ENCODE measurements around the gene PDE11A.

PDE11A gene

DNA sequence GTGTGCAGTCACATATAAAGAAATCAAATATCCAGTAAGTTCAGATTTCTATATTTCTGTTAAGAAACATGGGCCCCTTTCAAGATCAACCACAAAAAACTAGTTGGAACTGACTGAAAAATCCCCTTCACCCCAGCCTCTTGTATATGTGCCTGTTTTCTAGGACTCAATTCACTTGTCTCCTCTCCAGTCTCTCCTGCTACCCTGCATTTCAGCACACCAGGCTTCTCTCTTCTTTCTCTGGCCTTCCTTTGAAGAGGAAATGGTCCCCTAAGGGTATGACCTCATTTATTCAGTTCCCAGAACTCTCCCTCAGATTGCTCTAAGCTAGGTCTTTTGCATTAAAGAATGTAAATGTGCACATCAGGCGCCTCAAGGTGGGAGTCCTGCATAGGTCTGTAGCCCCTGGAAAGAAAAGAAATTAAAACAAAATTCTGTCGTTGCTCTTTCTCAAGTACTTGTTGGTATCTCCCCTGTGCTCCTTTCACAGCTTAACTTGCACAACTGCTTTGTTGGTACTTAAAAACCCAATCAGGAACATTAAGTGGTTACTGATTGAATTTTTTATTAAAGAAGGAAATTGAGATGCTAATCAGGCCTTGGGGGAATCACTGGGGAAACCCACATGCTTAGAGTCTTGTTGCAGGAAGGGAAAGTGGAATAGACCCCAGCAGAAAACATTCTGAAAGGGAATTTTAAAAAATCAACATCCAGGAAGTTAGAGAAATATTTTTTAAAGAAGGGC, 401.6 kb downstream of the PDE11A start:
- DNase-seq (ENCODE audit: low read depth in 2 of 2): no peak

DNA sequence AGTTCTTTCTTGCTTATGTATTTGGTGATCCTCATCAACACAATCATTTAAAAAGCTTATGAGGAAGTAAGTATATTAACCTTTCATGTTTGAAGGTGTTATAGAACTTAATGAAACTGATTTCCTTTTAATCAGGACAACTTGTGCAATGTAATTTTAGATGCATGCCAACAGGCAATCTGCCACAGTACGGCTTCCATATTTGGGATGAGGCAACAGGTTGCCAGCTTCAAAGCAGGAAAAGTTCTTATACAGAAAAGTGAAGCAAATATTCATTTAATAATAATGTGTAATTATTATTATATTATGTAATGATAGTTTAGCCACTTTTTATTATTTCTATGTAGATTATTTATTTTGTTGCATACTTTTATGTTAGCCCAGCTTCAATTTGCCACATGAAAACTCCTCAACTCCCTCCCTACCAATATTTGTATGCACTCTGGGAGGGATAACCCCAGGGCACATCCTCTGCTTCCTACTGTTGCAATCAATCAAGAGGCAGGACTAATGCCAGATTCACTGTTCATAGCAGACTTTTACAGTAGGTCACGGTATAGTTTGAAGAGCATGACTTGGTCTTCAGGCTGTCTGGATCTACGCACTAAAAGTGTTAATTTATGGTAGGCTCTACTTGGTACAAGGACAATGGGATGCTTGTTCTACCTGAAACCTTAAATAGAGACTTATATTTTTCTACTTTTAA, 402.8 kb downstream of the PDE11A start:
- no peak for DNase-seq (ENCODE audit: low read depth in 2 of 2)

DNA sequence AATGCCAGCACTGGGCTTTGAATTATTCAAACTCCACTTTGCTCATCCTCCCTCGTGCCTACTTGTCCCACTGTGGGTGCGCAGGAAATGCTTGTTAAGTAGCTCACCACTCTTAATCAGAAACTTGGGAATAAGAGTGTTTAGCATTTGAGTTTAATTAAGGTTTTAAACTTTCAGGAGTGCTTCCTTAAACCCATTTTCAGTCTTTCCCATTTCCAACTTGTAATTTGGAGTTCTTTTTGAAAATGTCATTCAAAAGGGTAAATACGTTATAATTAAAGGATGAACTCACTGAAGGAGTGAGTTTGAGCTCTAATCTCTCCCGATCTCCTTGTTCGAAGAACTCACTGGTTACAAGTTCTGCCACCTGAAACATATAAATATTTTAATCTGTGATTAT, 403.4 kb downstream of the PDE11A start:
- no peak for DNase-seq (ENCODE audit: low read depth in 2 of 2)

DNA sequence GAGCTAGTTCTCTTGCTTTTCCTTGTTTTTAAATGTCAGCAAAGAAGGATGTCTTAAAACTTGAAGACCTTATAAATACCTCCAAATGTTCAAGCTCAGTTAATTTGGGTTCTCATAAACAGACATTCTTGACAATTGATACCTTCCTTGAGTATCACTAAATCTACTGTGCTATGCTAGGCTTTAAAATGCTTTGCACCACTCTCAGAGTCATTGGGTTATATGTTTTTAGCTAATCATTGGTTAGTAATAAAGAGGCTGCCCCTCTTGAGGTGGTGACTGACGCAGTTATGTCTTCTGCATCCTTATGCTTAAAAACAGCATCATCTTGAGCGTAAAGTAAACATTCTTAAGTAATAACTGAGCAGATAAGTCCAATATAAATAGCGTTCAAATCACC, 404.0 kb downstream of the PDE11A start:
- DNase-seq (ENCODE audit: low read depth in 2 of 2): no peak

DNA sequence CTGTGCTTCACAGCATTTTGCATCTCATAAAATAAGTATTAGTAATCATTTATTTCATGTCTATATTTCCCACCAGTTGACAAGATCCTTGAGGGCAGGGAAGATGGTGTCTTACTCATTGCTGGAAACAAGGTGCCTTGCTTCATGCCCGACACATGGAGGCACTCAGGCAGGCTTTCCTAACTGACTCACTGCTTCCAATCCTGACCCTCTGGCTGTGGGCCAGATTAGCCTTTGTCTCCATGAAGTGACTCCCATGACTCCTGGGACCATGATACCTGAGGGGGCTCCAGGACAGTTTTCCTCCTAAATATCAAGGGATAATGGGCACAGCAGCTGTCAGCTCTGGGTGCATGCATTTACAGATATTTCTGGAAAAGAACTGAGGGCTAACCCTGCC, 405.0 kb downstream of the PDE11A start:
- DNase-seq (ENCODE audit: low read depth in 2 of 2): no peak

DNA sequence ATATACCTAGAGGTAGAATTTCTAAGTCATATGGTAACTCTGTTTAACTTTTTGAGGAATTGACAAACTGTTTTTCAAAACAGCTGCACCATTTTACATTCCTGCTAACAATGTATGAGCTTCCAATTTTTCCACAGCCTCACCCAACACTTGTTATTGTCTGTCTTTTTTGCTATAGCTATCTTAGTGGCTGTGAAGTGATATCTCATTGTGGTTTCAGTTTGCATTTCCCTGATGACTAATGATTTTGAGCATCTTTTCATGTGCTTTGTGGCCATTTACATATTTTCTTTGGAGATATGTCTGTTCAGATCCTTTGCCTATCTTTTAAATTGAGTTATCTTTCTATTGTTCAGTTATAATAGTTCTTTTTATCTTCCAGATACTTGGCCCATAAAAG, 406.2 kb downstream of the PDE11A start:
- no peak for DNase-seq (ENCODE audit: low read depth in 2 of 2)

DNA sequence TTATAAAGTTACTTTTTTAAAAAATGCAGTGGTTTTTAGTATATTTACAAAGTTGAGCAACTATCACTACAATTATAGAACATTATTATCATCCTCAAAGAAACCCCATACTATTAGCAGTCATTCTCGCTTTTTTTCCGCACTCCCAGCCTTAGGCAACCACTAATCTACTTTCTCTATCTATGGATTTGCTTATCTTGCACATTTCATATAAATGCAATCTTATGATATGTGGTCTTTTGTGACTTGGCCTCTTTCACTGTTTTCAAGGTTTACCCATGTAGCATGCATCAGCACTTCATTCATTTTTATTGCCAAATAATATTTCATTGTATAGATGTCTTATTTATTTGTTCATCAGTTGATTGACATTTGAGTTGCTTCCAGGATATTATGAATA, 406.6 kb downstream of the PDE11A start:
- no peak for DNase-seq (ENCODE audit: low read depth in 2 of 2)

DNA sequence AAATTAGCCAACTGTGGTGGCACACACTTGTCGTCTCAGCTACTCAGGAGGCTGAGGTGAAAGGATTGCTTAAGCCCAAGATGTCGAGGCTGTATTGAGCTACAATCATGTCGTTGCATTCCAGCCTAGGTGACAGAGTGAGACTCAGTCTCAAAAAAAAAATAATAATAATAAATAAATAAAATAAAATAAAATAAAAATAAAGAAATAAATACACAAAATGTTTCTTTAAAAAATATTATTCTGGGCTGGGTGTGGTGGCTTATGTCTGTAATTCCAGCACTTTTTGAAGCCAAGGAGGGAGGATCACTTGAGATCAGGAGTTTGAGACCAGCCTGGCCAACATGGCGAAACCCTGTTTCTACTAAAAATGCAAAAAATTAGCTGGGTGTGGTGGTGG, 407.2 kb downstream of the PDE11A start:
- no peak for DNase-seq (ENCODE audit: low read depth in 2 of 2)

DNA sequence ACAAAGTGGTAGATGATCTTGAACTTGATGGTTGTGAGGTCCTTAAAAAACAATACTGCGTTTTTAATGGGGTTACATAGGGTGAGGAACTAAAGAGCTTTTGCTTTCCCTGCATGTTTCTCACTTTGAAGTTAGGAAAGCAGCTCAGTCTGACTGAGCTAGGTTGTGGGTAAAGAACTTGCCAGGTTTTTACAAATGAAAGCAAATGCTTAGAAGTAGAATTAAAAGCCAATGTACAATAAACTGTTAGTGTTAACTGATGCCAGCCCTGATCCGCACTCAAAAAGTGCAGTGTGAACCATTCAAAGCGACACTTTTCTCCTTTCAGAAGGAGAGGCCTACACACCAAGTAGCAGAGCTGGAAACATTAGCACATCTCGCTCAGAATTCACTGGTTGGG, 409.7 kb downstream of the PDE11A start:
- DNase-seq (ENCODE audit: low read depth in 2 of 2): no peak

DNA sequence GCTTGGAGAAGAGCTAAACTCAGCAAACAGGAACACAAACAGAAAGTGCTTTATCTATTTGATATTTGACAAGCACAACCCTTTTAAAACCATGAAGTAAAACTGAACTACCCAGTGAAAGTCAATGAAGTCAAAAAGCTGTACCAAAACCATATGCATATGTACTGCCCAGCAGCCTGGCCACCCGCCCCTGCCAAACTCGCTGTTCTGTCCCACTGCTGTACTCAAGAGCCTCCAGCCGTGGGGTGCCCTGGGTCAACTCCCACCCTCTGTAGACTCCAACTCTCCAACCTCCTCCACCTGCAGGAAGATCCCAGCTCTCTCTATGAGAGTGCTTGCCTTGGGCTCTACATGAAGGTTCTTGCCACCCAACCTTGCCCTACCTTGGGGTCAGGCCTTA, 411.8 kb downstream of the PDE11A start:
- no peak for DNase-seq (ENCODE audit: low read depth in 2 of 2)

DNA sequence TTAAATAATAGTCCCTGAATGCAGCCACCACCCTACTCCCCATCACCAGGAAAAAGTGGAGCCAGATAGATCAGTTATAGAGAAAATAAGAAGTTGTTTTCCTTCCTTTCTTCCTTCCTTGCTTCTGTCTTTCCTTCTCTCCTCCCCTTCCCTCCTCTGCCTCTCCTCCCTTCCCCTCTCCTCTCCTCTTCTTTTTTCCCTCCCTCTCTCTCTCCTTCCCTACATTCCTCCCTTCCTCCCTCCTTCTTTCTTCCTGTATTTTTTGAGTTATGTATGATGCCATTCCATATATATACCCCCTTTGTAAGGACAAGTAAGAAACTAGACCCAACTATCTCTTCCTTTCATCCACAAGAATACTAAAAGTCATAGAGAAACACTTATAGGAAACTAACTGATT, 414.3 kb downstream of the PDE11A start:
- no peak for DNase-seq (ENCODE audit: low read depth in 2 of 2)

DNA sequence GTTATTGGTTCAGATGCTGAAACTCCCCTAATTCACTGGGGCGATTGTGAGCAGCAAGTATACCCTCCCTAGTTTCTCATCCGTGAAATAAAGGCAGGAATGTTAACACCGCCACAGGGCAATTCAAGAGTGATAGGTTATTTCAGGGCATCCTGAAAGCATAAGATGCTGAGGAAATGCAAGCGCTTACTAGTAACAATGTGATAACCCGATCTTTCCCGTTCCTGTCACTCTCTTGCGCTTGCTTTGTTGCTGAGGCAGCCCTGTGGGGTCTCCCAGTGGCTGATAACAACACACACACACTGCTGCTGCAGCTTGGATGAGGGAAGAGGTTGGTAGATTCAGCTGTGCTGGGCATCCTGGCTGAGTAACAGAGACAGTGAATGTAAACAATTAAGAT, 420.7 kb downstream of the PDE11A start:
- no peak for DNase-seq (ENCODE audit: low read depth in 2 of 2)

DNA sequence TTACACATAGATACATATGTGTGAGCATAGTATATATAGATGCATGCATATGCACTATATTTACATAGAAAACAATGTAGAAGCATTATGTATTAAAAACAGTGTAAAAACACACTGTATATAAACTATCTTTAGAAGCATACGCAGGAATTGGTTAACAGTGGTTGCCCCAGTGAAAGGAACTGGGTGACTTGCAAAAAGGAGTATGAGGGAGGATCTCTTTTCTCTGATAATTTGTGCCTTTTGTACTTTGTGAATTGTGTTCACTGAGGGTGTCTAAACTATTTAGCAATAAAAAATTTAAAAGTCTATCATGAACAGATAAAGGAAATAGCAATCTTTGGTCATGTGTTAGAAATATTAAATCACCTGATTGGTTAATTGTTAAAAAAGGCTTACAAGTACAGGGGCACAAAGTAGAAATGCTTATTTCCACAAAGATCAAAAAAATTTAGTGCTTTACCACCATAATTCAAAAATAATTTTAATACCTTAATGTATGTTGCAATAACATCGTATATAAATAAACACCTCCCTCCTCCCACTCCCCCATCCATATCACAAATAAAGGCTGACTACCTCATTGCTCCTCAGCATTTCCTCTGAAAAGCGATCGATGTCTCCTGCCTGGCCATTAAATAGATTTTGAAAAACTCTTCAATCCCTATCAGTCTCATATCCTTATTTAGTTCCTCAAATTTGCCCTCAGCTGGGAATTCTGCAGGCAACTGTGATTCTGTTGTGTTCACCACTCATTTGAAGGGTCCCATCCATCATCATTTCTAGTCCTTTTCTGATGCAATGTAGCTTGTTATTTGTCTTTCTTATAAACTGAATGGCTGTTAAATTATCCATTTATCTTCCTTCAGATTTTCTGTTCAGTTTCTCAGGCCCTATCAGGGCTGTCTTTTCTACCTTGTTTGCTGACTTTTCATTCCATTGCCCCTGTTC, 422.7 kb downstream of the PDE11A start:
- DNase-seq (ENCODE audit: low read depth in 2 of 2): no peak

DNA sequence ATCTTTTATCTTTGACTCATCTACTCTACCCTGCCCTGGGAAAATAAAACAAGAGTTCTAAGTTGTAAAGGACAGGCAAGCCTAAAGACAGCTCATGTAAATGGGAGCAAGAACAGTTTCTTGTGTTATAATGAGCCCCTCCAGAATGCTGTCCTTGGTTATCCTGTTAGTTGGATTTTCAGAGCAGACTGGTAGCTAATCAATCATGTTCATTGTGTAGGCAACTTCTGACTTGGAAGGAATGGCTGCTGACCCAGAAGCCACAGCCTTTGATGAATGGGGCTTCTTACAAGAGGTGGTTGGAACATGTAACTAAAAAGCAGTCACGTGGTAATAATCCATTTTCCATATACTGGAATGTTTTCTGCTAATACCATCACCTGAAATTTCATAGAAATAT, 425.8 kb downstream of the PDE11A start:
- no peak for DNase-seq (ENCODE audit: low read depth in 2 of 2)

DNA sequence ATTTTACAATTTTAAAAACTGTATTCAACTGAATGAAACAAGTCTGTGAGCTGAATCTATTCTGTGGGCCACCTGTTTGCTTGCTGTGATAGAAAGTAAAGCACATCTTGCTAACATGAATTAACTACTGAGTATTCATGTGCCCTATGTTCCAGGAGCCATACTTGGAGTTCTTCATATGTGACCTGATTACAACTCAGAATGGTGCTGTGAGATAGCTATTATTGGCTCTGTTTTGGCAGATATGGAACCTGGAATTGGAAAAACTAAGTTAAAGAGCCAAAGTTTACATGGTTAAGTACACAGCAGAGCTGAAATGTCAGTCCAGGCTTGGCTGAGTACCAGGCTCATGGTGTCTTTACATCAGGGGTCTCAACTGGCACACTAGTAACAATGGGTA, 426.3 kb downstream of the PDE11A start:
- DNase-seq (ENCODE audit: low read depth in 2 of 2): no peak

DNA sequence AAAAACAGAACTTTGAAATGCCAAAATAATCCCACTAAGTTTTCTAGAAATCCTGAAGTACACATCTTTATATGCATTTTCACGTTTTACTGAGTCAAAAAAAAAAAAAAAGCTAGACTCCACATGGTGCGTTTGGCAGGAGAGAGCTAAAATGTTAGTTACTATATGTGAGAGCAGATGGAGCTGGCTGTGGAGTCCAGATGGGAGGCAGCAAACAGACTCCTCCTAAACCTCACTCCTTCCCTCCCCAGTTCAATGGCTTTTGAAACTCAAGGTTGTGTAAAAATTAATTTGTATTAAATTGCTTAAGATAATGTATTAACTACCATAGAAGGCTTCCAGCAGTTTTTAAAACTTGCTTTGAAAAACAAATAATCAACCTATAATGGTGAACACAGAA, 431.2 kb downstream of the PDE11A start:
- no peak for DNase-seq (ENCODE audit: low read depth in 2 of 2)

DNA sequence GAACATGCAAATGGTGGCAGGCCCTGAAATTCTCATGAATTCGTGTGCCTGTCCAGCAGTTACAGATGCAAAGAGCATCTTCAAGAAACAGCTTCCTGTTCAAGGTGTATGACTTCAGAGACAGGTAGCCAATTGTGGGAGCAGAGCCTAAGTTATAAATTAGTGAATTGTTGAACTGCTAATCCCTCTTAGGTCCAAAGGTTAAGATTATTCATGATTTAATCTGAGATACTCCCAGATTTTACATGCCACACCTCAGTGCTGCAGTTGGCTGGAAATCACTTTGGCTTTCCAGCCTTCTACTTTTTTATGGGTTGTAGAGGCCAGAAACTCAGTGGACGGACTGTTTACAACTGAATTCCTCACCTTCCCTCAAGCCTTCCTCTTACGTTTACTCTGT, 432.2 kb downstream of the PDE11A start:
- DNase-seq (ENCODE audit: low read depth in 2 of 2): no peak

DNA sequence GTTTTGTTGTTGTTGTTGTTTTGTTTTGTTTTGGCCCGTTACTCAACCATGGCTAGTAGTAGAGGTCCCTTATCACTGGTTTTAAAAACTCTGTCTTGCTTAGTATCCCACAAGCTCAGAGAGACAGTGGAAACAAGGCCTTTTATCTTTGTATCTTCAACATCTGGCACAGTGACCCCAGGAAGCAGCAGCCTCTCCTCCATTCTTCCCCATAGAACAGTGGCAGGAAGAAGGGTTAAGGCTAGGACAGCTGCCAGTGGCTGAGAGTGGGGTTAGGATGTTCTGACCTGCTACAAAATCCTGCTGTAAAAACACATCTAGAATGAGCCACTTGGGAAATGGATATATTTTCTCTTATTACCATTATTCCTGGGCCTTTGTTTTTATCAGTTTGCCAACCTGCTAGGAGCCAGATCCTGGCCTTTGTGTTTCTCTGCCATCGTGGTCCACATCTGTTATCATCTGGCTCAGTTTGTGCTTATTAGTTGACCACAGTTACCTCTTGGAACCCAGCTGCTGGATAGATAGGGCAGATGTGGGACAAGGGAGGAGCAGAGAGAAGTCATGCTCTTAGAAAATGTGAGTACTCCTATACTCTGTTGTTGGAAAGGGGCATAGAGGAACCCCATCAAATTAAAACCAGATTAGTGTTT, 433.2 kb downstream of the PDE11A start:
- no peak for DNase-seq (ENCODE audit: low read depth in 2 of 2)

DNA sequence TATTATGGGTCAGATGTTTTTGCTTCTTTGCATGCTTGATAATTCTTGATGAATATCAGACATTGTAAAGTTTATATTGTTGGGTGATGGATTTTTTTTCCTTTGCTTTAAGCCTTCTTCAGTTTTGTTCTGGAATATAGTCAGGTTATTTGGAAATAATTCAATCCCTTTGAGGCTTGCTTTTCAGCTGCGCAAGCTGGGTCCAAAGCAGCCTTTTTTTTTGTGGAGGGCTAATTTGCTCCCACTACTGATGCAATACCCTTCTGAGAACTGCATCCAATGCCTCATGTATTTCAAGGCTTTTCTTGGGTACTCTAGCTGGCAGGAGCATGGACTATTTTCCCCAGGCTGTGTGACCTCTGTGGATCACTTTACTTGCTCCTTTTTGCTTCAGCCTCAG, 434.1 kb downstream of the PDE11A start:
- DNase-seq (ENCODE audit: low read depth in 2 of 2): no peak

DNA sequence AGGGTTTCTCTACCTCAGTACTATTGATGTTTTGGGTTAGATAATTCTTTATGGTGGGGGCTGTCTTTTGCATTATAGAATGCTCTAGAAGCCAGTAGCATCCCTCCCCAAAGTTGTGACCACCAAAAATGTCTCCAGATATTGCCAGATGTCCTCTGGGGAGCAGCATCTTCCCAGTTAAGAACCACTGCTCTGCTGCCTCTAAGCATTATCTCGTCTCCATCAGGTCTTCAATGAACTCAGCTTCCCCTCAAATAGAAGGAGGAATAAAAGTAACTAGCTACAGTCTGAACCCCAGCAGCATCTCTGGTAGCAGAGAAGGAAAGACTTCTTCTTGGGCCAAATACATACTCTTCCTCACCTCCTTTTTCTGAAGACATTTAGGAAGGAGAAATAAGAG, 435.9 kb downstream of the PDE11A start:
- DNase-seq (ENCODE audit: low read depth in 2 of 2): no peak

DNA sequence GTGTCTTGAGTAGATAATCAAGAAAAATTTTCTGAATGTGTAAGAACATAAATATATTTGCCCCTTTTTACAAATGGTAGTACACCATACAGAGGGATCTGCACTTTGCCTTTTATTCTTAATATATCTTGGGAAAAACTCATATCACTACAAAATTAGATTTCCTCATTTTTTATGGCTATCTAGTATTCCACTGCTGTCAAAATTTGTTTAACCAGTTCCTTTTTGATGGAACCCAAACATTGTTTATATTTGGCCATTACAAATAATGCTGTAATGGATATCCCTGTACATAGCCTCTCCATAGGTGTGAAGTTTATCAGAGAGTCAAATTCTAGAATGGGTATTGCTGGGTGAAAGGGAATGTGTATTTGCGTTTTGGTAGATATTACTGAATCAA, 436.9 kb downstream of the PDE11A start:
- no peak for DNase-seq (ENCODE audit: low read depth in 2 of 2)

DNA sequence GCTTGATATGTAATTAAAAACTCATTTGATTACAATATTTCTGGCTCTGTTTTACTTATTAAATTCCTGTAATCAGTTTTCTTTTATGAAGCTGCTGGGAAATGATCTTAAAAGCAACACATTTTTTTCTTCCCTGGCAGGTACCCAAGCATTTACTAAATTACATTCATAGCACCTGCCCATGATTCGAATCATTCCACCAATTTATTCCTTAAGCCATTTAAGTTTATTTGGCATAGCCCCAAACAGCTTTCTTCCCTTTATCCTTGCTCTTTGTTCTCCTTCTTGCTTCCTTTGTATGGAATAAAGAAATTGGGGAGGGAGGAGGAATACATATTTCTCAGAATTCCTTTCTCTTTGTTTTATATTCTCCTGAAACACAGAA, 438.7 kb downstream of the PDE11A start:
- no peak for DNase-seq (ENCODE audit: low read depth in 2 of 2)
